Adrenal gland (tissue), 5 donors: ENCODE data around the gene BCAS3.

Source experiments
- POLR2A ChIP-seq, 2 donors: fragments of 450-650 bp; IDR thresholded peaks; one replicate each; pipeline ENCODE4 v1.6.1; 2017; ENCODE audit warnings: antibody characterized with exemption in 2 of 2, mild to moderate bottlenecking in 2 of 2, moderate library complexity in 1 of 2
- TF ChIP-seq, protein P1 (sequence below), 6 experiments: fragments of 450-650 bp in 4 of 6; fragments of 200-600 bp in 2 of 6; sonication (generic) in 1 of 6; IDR thresholded peaks; 1 replicate in 5 of 6; 2 replicates in 1 of 6; pipeline versions ENCODE4 v1.5.1 to v1.8.0; 2016 to 2021; ENCODE audit warnings: antibody characterized with exemption in 6 of 6, mild to moderate bottlenecking in 2 of 6, moderate library complexity in 1 of 6
- donor health status: DM: no; HTN: no; CAD: no.

DNA sequence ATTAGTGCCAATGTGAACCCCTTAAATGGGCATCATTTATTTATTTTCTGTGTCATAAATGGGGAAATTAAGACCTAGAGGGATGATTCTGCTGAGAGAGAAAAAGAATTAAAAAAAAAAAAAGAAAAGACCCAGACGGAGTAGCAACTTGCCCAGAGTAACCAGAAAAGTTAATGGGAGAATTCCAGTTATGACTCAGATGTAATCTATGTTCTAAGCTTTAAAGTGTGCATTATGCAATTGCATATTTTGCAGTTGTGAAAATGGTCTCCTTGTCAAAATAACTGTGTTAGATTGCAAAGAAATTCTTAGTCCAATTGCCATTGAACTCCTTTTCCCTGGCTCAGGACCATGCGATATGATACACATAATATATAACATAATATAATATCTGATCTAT is 683.4 kb downstream of the BCAS3 start:
- TF ChIP-seq, protein P1, sequence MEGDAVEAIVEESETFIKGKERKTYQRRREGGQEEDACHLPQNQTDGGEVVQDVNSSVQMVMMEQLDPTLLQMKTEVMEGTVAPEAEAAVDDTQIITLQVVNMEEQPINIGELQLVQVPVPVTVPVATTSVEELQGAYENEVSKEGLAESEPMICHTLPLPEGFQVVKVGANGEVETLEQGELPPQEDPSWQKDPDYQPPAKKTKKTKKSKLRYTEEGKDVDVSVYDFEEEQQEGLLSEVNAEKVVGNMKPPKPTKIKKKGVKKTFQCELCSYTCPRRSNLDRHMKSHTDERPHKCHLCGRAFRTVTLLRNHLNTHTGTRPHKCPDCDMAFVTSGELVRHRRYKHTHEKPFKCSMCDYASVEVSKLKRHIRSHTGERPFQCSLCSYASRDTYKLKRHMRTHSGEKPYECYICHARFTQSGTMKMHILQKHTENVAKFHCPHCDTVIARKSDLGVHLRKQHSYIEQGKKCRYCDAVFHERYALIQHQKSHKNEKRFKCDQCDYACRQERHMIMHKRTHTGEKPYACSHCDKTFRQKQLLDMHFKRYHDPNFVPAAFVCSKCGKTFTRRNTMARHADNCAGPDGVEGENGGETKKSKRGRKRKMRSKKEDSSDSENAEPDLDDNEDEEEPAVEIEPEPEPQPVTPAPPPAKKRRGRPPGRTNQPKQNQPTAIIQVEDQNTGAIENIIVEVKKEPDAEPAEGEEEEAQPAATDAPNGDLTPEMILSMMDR (IDR thresholded peaks at IDR 0.05): no peak
- no peak for TF ChIP-seq POLR2A (IDR thresholded peaks at IDR 0.05)
